K562 (cell line): ENCODE measurements around the gene ZNF32. TPM values are rescaled to one million over a fixed set of nuclear protein-coding genes. Genes with fewer than 3 reads are reported as not detected.

ENCODE experiments used
- CBX1 ChIP-seq: sonication (generic); IDR thresholded peaks from 2 replicates; pipeline ENCODE4 v1.6.1; 2016; ENCODE audit warnings: antibody characterized with exemption, low read depth, mild to moderate bottlenecking
- EWSR1 ChIP-seq: fragments of 450-650 bp; IDR thresholded peaks from 2 replicates; pipeline ENCODE4 v1.6.1; 2018; ENCODE audit warnings: borderline replicate concordance, mild to moderate bottlenecking, low read depth, moderate library complexity; ENCODE audit not compliant: partially characterized antibody
- IRF1 ChIP-seq: sonication (generic); formaldehyde crosslinking; IDR thresholded peaks from 2 replicates; pipeline ENCODE4 v1.8.0; 2022; ENCODE audit warnings: missing genetic modification reagents, mild to moderate bottlenecking, borderline replicate concordance
- MECOM ChIP-seq: fragments of 250-450 bp; sonication (Bioruptor Pico); IDR thresholded peaks from 2 replicates; pipeline ENCODE4 v1.8.0; 2022; ENCODE audit warnings: inconsistent platforms
- NEUROD1 ChIP-seq: fragments of 150-350 bp; IDR thresholded peaks from 2 replicates; pipeline ENCODE4 v1.6.1; 2014; ENCODE audit warnings: borderline replicate concordance, low read length, low read depth; ENCODE audit not compliant: partially characterized antibody
- RERE ChIP-seq: sonication (generic); formaldehyde crosslinking; IDR thresholded peaks from 2 replicates; pipeline ENCODE4 v1.8.0; 2023; ENCODE audit warnings: missing genetic modification reagents, mild to moderate bottlenecking, borderline replicate concordance
- TCFL5 ChIP-seq: fragments of 250-450 bp; sonication (Bioruptor Pico); conservative IDR thresholded peaks from 2 replicates; pipeline ENCODE4 v1.6.1; 2021; ENCODE audit warnings: mild to moderate bottlenecking, moderate library complexity, matching md5 sums
- U2AF1 ChIP-seq: fragments of 200-400 bp; formaldehyde crosslinking; optimal IDR thresholded peaks from 2 replicates; pipeline ENCODE3; 2017; ENCODE audit warnings: mild to moderate bottlenecking, low read depth, low read length, moderate library complexity
- ZBED1 ChIP-seq: IDR thresholded peaks from 2 replicates; pipeline ENCODE4 v1.6.1; 2014
- ZNF318 ChIP-seq, 2 experiments: fragments of 450-650 bp; IDR thresholded peaks; 2 replicates each; pipeline ENCODE4 v1.6.1; 2016; ENCODE audit warnings: mild to moderate bottlenecking in 2 of 2, borderline replicate concordance in 1 of 2, low read depth in 1 of 2, moderate library complexity in 1 of 2
- ZNF408 ChIP-seq: fragments of 250-450 bp; sonication (Bioruptor Pico); IDR thresholded peaks from 2 replicates; pipeline ENCODE4 v1.4.0; 2020; ENCODE audit warnings: low read depth, mild to moderate bottlenecking, moderate library complexity
- ZNF644 ChIP-seq: fragments of 200-800 bp; sonication (Bioruptor generic); IDR thresholded peaks from 2 replicates; pipeline ENCODE4 v1.6.1; 2016; ENCODE audit warnings: low read depth, missing genetic modification characterization, missing compliant biosample characterization
- ZNF696 ChIP-seq: fragments of 250-450 bp; sonication (Bioruptor Pico); conservative IDR thresholded peaks from 2 replicates; pipeline ENCODE4 v1.4.0; 2020; ENCODE audit warnings: mild to moderate bottlenecking, moderate library complexity
- ZNF699 ChIP-seq: fragments of 250-450 bp; sonication (Bioruptor Pico); IDR thresholded peaks from 2 replicates; pipeline ENCODE4 v1.8.0; 2021; ENCODE audit warnings: mild to moderate bottlenecking, moderate library complexity; ENCODE audit not compliant: insufficient replicate concordance
- polyA plus RNA-seq, 8 experiments: library from polyadenylated mRNA; depleted of rRNA in 4 of 8; stranded (reverse) in 5 of 8; unstranded in 3 of 8; fragments of >200 nt; fragmentation: Nextera tagmentation in 2 of 8; fragmentation: Illumina TruSeq in 1 of 8; extraction: Ambion mirVana in 2 of 8; extraction: Trizol in 1 of 8; gene quantifications; 2 replicates each; pipeline versions ENCODE4 v1.2.1 to v1.2.3, GENCODE V29; 2011 to 2014; ENCODE audit warnings: inconsistent platforms in 1 of 8, missing spikeins in 1 of 8
- total RNA-seq, 7 experiments: library from RNA; depleted of rRNA in 6 of 7; stranded (reverse); fragments of >200 nt in 6 of 7; fragmentation: Illumina TruSeq in 2 of 7; extraction: Trizol in 2 of 7; gene quantifications; 2 replicates each; pipeline versions ENCODE4 v1.2.1 to v1.2.3, GENCODE V29; 2011 to 2021; ENCODE audit warnings: low replicate concordance in 1 of 7

ZNF32 gene
- total and polyA plus RNA-seq, 9 of the 15 experiments (the other 6 are each of a cell fraction or from before 2014, with no cell fraction given) = 17.3 to 57.0 (median 26.3) TPM

GRCh38 chr10:43627942-43628341 lies 20.7 kb downstream of the ZNF32 start (continued):
- TF ChIP-seq ZNF318 (IDR thresholded peaks at IDR 0.05; ENCODE audit: borderline replicate concordance in 1 of 2, low read depth in 1 of 2) (no peak), ZNF696 (no peak), EWSR1 (no peak), ZNF699 (CRISPR knock-in tag) (no peak), TCFL5 (no peak), CBX1 (no peak), RERE (CRISPR knock-in tag) (no peak), U2AF1 (no peak), MECOM (CRISPR knock-in tag) (no peak), ZBED1 (no peak), IRF1 (CRISPR knock-in tag) (no peak), ZNF408 (CRISPR knock-in tag) (no peak), ZNF644 (no peak), NEUROD1 (no peak)
